Effector memory CD4-positive, alpha-beta T cell (primary cell): ENCODE data around the gene BRINP3.

ENCODE experiments used
- DNase-seq, 3 donors: peaks; one replicate each; pipeline ENCODE4 v3.0.0-alpha.2; 2020
- H3K27ac ChIP-seq: 2 replicates; pipeline ENCODE4 v1.7.0; 2013; ENCODE audit warnings: mild to moderate bottlenecking, low read length, moderate library complexity; ENCODE audit not compliant: insufficient read depth, poor library complexity, severe bottlenecking
- H3K27me3 ChIP-seq: replicated peaks from 2 replicates; pipeline ENCODE4 v1.7.0; 2013; ENCODE audit warnings: mild to moderate bottlenecking, low read length; ENCODE audit not compliant: insufficient read depth, control insufficient read depth, poor library complexity, severe bottlenecking
- H3K36me3 ChIP-seq: 2 replicates; pipeline ENCODE4 v1.7.0; 2013; ENCODE audit warnings: mild to moderate bottlenecking, low read length, moderate library complexity; ENCODE audit not compliant: control insufficient read depth, insufficient read depth
- H3K4me1 ChIP-seq: 2 replicates; pipeline ENCODE4 v1.7.0; 2013; ENCODE audit warnings: low read length, mild to moderate bottlenecking; ENCODE audit not compliant: control insufficient read depth, insufficient read depth, poor library complexity, severe bottlenecking
- H3K4me3 ChIP-seq: 2 replicates; pipeline ENCODE4 v1.7.0; 2013; ENCODE audit warnings: low read length, low read depth, mild to moderate bottlenecking; ENCODE audit not compliant: insufficient read depth, poor library complexity, severe bottlenecking
- H3K9me3 ChIP-seq: 2 replicates; pipeline ENCODE4 v1.7.0; 2013; ENCODE audit warnings: mild to moderate bottlenecking, low read length, moderate library complexity; ENCODE audit not compliant: control insufficient read depth

BRINP3 gene

GRCh38 chr1:190478149-190479049 lies 735 bp upstream of the BRINP3 start:
- Histone ChIP-seq H3K36me3 (no peaks in the 10 kb centered on the region), H3K9me3 (no peaks in the 10 kb centered on the region), H3K4me3 (no peak overlapping the region), H3K27me3 (no peaks in the 10 kb centered on the region), H3K4me1 (no peaks in the 10 kb centered on the region), H3K27ac (no peak overlapping the region)
- DNase-seq, result no peak

GRCh38 chr1:190476806-190477205 lies 858 bp downstream of the BRINP3 start:
- H3K27ac ChIP-seq, result no peak overlapping the region
- DNase-seq, result no peak
- H3K4me3 ChIP-seq, result no peak overlapping the region
- no peaks in the 10 kb centered on the region for H3K4me1 ChIP-seq
- no peaks in the 10 kb centered on the region for H3K9me3 ChIP-seq
- H3K36me3 ChIP-seq, result no peaks in the 10 kb centered on the region
- no peaks in the 10 kb centered on the region for H3K27me3 ChIP-seq

- H3K36me3 ChIP-seq, result no peaks in the 10 kb centered on the region
- no peak overlapping the region for H3K27ac ChIP-seq
- H3K4me1 ChIP-seq, result no peaks in the 10 kb centered on the region
- DNase-seq, result no peak
- H3K27me3 ChIP-seq, result no peaks in the 10 kb centered on the region
- no peak overlapping the region for H3K4me3 ChIP-seq
- H3K9me3 ChIP-seq, result no peaks in the 10 kb centered on the region
Measured at GRCh38 chr1:190476321-190476720, 1.3 kb downstream of the BRINP3 start.

- no peak overlapping the region for H3K27ac ChIP-seq
- no peak for DNase-seq
- no peaks in the 10 kb centered on the region for H3K27me3 ChIP-seq
- no peak overlapping the region for H3K4me3 ChIP-seq
- no peaks in the 10 kb centered on the region for H3K4me1 ChIP-seq
- no peaks in the 10 kb centered on the region for H3K9me3 ChIP-seq
- no peaks in the 10 kb centered on the region for H3K36me3 ChIP-seq
Measured at GRCh38 chr1:190475421-190476141, 2.1 kb downstream of the BRINP3 start.

GRCh38 chr1:190474650-190475211 lies 2.9 kb downstream of the BRINP3 start:
- H3K27ac ChIP-seq, result no peak overlapping the region
- H3K9me3 ChIP-seq, result no peaks in the 10 kb centered on the region
- H3K4me1 ChIP-seq, result no peaks in the 10 kb centered on the region
- no peak overlapping the region for H3K4me3 ChIP-seq
- H3K36me3 ChIP-seq, result no peaks in the 10 kb centered on the region
- DNase-seq, result no peak
- H3K27me3 ChIP-seq, result no peaks in the 10 kb centered on the region

- Histone ChIP-seq H3K4me3 (no peak overlapping the region), H3K27ac (no peak overlapping the region), H3K27me3 (no peaks in the 10 kb centered on the region), H3K36me3 (no peaks in the 10 kb centered on the region), H3K9me3 (no peaks in the 10 kb centered on the region), H3K4me1 (no peaks in the 10 kb centered on the region)
- DNase-seq, result no peak
Measured at GRCh38 chr1:190474010-190474409, 3.7 kb downstream of the BRINP3 start.

GRCh38 chr1:190472494-190472893 lies 5.2 kb downstream of the BRINP3 start:
- no peak overlapping the region for H3K27ac ChIP-seq
- H3K9me3 ChIP-seq, result no peaks in the 10 kb centered on the region
- H3K36me3 ChIP-seq, result no peaks in the 10 kb centered on the region
- H3K27me3 ChIP-seq, result no peaks in the 10 kb centered on the region
- no peak overlapping the region for H3K4me3 ChIP-seq
- DNase-seq, result no peak
- H3K4me1 ChIP-seq, result no peaks in the 10 kb centered on the region

GRCh38 chr1:190472042-190472441 lies 5.6 kb downstream of the BRINP3 start:
- no peaks in the 10 kb centered on the region for H3K9me3 ChIP-seq

GRCh38 chr1:190464690-190465089 lies 13.0 kb downstream of the BRINP3 start:
- Histone ChIP-seq H3K27ac (no peak overlapping the region), H3K9me3 (no peaks in the 10 kb centered on the region), H3K4me3 (no peak overlapping the region), H3K4me1 (no peaks in the 10 kb centered on the region), H3K36me3 (no peaks in the 10 kb centered on the region), H3K27me3 (no peaks in the 10 kb centered on the region)
- DNase-seq, result no peak

More at GRCh38 chr1:190472042-190472441, 5.6 kb downstream of the BRINP3 start:
- no peak for DNase-seq
- no peaks in the 10 kb centered on the region for H3K4me1 ChIP-seq
- no peak overlapping the region for H3K4me3 ChIP-seq
- no peaks in the 10 kb centered on the region for H3K36me3 ChIP-seq
- no peaks in the 10 kb centered on the region for H3K27me3 ChIP-seq
- H3K27ac ChIP-seq, result no peak overlapping the region

GRCh38 chr1:190456129-190456528 lies 21.5 kb downstream of the BRINP3 start:
- DNase-seq, result no peak
- Histone ChIP-seq H3K9me3 (no peaks in the 10 kb centered on the region), H3K27me3 (no peaks in the 10 kb centered on the region), H3K27ac (no peak overlapping the region), H3K36me3 (no peaks in the 10 kb centered on the region), H3K4me3 (no peak overlapping the region), H3K4me1 (no peaks in the 10 kb centered on the region)
